Keratinocyte (primary cell): Measurements from ENCODE around the gene PPP1R3F.

Experiments
- EZH2 ChIP-seq: IDR thresholded peaks from one replicate; pipeline ENCODE4 v1.6.1; 2012; ENCODE audit warnings: inconsistent platforms, mild to moderate bottlenecking, low read length, moderate library complexity
- TF ChIP-seq, protein P1 (sequence below), 3 experiments: IDR thresholded peaks in 1 of 3; conservative IDR thresholded peaks in 1 of 3; optimal IDR thresholded peaks in 1 of 3; 2 replicates in 2 of 3; 3 replicates in 1 of 3; pipeline versions ENCODE3 to v1.5.1; 2011; ENCODE audit warnings: low read length in 3 of 3, mild to moderate bottlenecking in 3 of 3, moderate library complexity in 2 of 3, control low read depth in 1 of 3, inconsistent platforms in 1 of 3; ENCODE audit not compliant: insufficient read depth in 2 of 3; ENCODE audit errors: extremely low read depth in 1 of 3

GRCh38 chrX:49249616-49250015, 20.0 kb upstream of the PPP1R3F start:
- TF ChIP-seq, protein P1, sequence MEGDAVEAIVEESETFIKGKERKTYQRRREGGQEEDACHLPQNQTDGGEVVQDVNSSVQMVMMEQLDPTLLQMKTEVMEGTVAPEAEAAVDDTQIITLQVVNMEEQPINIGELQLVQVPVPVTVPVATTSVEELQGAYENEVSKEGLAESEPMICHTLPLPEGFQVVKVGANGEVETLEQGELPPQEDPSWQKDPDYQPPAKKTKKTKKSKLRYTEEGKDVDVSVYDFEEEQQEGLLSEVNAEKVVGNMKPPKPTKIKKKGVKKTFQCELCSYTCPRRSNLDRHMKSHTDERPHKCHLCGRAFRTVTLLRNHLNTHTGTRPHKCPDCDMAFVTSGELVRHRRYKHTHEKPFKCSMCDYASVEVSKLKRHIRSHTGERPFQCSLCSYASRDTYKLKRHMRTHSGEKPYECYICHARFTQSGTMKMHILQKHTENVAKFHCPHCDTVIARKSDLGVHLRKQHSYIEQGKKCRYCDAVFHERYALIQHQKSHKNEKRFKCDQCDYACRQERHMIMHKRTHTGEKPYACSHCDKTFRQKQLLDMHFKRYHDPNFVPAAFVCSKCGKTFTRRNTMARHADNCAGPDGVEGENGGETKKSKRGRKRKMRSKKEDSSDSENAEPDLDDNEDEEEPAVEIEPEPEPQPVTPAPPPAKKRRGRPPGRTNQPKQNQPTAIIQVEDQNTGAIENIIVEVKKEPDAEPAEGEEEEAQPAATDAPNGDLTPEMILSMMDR (optimal IDR thresholded peaks at IDR 0.05 in 1 of 3, IDR thresholded peaks at IDR 0.05 in 1 of 3, conservative IDR thresholded peaks at IDR 0.05 in 1 of 3; ENCODE audit: extremely low read depth in 1 of 3, insufficient read depth in 2 of 3, low read length in 3 of 3), result no peak
- TF ChIP-seq EZH2, result no peak
